ENCODE results near the gene FLOT2.
"Not testable (repeated sequence)": the region's sequence is repeated elsewhere in the genome, so short reads cannot be mapped to it uniquely, and the experiment has no call there.

Gene FLOT2

GRCh38 chr17:28935744-28936460 lies 38.4 kb upstream of the FLOT2 start:
- H3K4me3 ChIP-seq (ENCODE audit: low read depth, low read length) = no peak overlapping the region
- H3K9ac ChIP-seq (ENCODE audit: low read depth, low read length) = no peak overlapping the region
- no peaks in the 10 kb centered on the region for H3K9me3 ChIP-seq (ENCODE audit: control insufficient read depth, insufficient read depth, low read length)
- H3K36me3 ChIP-seq (ENCODE audit: control insufficient read depth, insufficient read depth, low read length) = peaks cover 34% of the 10 kb centered on the region
- no peaks in the 10 kb centered on the region for H3K27me3 ChIP-seq (ENCODE audit: control insufficient read depth, insufficient read depth, low read length)
- no peak overlapping the region for H3K27ac ChIP-seq (ENCODE audit: low read depth, low read length)
- peaks cover 50% of the 10 kb centered on the region for H3K4me1 ChIP-seq (ENCODE audit: control insufficient read depth, insufficient read depth, low read length)

- Histone ChIP-seq H3K4me1 (ENCODE audit: control insufficient read depth, insufficient read depth, low read length) (peaks cover 37% of the 10 kb centered on the region), H3K36me3 (ENCODE audit: control insufficient read depth, insufficient read depth, low read length) (peaks cover 21% of the 10 kb centered on the region)
- not testable (repeated sequence) for H3K9me3 ChIP-seq (ENCODE audit: control insufficient read depth, insufficient read depth, low read length); H3K9ac ChIP-seq (ENCODE audit: low read depth, low read length); H3K27ac ChIP-seq (ENCODE audit: low read depth, low read length); H3K27me3 ChIP-seq (ENCODE audit: control insufficient read depth, insufficient read depth, low read length); H3K4me3 ChIP-seq (ENCODE audit: low read depth, low read length)
These were observed 37.0 kb upstream of the FLOT2 start for GRCh38 chr17:28934508-28934907.

GRCh38 chr17:28929787-28930186 lies 32.3 kb upstream of the FLOT2 start:
- H3K9ac ChIP-seq (ENCODE audit: low read depth, low read length) = no peak overlapping the region
- H3K9me3 ChIP-seq (ENCODE audit: control insufficient read depth, insufficient read depth, low read length) = no peaks in the 10 kb centered on the region
- H3K27ac ChIP-seq (ENCODE audit: low read depth, low read length) = no peak overlapping the region
- H3K27me3 ChIP-seq (ENCODE audit: control insufficient read depth, insufficient read depth, low read length) = no peaks in the 10 kb centered on the region
- no peaks in the 10 kb centered on the region for H3K4me1 ChIP-seq (ENCODE audit: control insufficient read depth, insufficient read depth, low read length)
- H3K36me3 ChIP-seq (ENCODE audit: control insufficient read depth, insufficient read depth, low read length) = peaks cover 44% of the 10 kb centered on the region
- no peak overlapping the region for H3K4me3 ChIP-seq (ENCODE audit: low read depth, low read length)

- no peak overlapping the region for H3K27ac ChIP-seq (ENCODE audit: low read depth, low read length)
- no peak overlapping the region for H3K4me3 ChIP-seq (ENCODE audit: low read depth, low read length)
- no peaks in the 10 kb centered on the region for H3K9me3 ChIP-seq (ENCODE audit: control insufficient read depth, insufficient read depth, low read length)
- no peaks in the 10 kb centered on the region for H3K4me1 ChIP-seq (ENCODE audit: control insufficient read depth, insufficient read depth, low read length)
- no peak overlapping the region for H3K9ac ChIP-seq (ENCODE audit: low read depth, low read length)
- no peaks in the 10 kb centered on the region for H3K27me3 ChIP-seq (ENCODE audit: control insufficient read depth, insufficient read depth, low read length)
- peaks cover 56% of the 10 kb centered on the region for H3K36me3 ChIP-seq (ENCODE audit: control insufficient read depth, insufficient read depth, low read length)
These were observed 30.5 kb upstream of the FLOT2 start for GRCh38 chr17:28928061-28928460.

GRCh38 chr17:28926786-28927185 lies 29.3 kb upstream of the FLOT2 start:
- no peaks in the 10 kb centered on the region for H3K27me3 ChIP-seq (ENCODE audit: control insufficient read depth, insufficient read depth, low read length)
- no peak overlapping the region for H3K4me3 ChIP-seq (ENCODE audit: low read depth, low read length)
- H3K4me1 ChIP-seq (ENCODE audit: control insufficient read depth, insufficient read depth, low read length) = no peaks in the 10 kb centered on the region
- H3K9ac ChIP-seq (ENCODE audit: low read depth, low read length) = no peak overlapping the region
- peaks cover 64% of the 10 kb centered on the region for H3K36me3 ChIP-seq (ENCODE audit: control insufficient read depth, insufficient read depth, low read length)
- H3K27ac ChIP-seq (ENCODE audit: low read depth, low read length) = no peak overlapping the region
- H3K9me3 ChIP-seq (ENCODE audit: control insufficient read depth, insufficient read depth, low read length) = no peaks in the 10 kb centered on the region

GRCh38 chr17:28926366-28926765 lies 28.8 kb upstream of the FLOT2 start:
- H3K4me1 ChIP-seq (ENCODE audit: control insufficient read depth, insufficient read depth, low read length) = no peaks in the 10 kb centered on the region
- H3K36me3 ChIP-seq (ENCODE audit: control insufficient read depth, insufficient read depth, low read length) = peaks cover 69% of the 10 kb centered on the region
- H3K27me3 ChIP-seq (ENCODE audit: control insufficient read depth, insufficient read depth, low read length) = no peaks in the 10 kb centered on the region
- no peaks in the 10 kb centered on the region for H3K9me3 ChIP-seq (ENCODE audit: control insufficient read depth, insufficient read depth, low read length)
- no peak overlapping the region for H3K27ac ChIP-seq (ENCODE audit: low read depth, low read length)
- no peak overlapping the region for H3K9ac ChIP-seq (ENCODE audit: low read depth, low read length)
- H3K4me3 ChIP-seq (ENCODE audit: low read depth, low read length) = no peak overlapping the region

- Histone ChIP-seq H3K4me1 (ENCODE audit: control insufficient read depth, insufficient read depth, low read length) (no peaks in the 10 kb centered on the region), H3K27ac (ENCODE audit: low read depth, low read length) (no peak overlapping the region), H3K9me3 (ENCODE audit: control insufficient read depth, insufficient read depth, low read length) (no peaks in the 10 kb centered on the region), H3K27me3 (ENCODE audit: control insufficient read depth, insufficient read depth, low read length) (no peaks in the 10 kb centered on the region), H3K9ac (ENCODE audit: low read depth, low read length) (no peak overlapping the region), H3K36me3 (ENCODE audit: control insufficient read depth, insufficient read depth, low read length) (peaks cover 72% of the 10 kb centered on the region), H3K4me3 (ENCODE audit: low read depth, low read length) (no peak overlapping the region)
These were observed 28.4 kb upstream of the FLOT2 start for GRCh38 chr17:28925912-28926365.

GRCh38 chr17:28920201-28920600 lies 22.7 kb upstream of the FLOT2 start:
- Histone ChIP-seq H3K4me1 (ENCODE audit: control insufficient read depth, insufficient read depth, low read length) (no peaks in the 10 kb centered on the region), H3K9ac (ENCODE audit: low read depth, low read length) (no peak overlapping the region)

GRCh38 chr17:28918295-28918694 lies 20.8 kb upstream of the FLOT2 start:
- Histone ChIP-seq H3K4me3 (ENCODE audit: low read depth, low read length) (no peak overlapping the region), H3K36me3 (ENCODE audit: control insufficient read depth, insufficient read depth, low read length) (peaks cover 95% of the 10 kb centered on the region), H3K27me3 (ENCODE audit: control insufficient read depth, insufficient read depth, low read length) (no peaks in the 10 kb centered on the region), H3K4me1 (ENCODE audit: control insufficient read depth, insufficient read depth, low read length) (no peaks in the 10 kb centered on the region), H3K9ac (ENCODE audit: low read depth, low read length) (no peak overlapping the region), H3K27ac (ENCODE audit: low read depth, low read length) (no peak overlapping the region), H3K9me3 (ENCODE audit: control insufficient read depth, insufficient read depth, low read length) (no peaks in the 10 kb centered on the region)

More at GRCh38 chr17:28920201-28920600, 22.7 kb upstream of the FLOT2 start:
- Histone ChIP-seq H3K27ac (ENCODE audit: low read depth, low read length) (no peak overlapping the region), H3K27me3 (ENCODE audit: control insufficient read depth, insufficient read depth, low read length) (no peaks in the 10 kb centered on the region), H3K36me3 (ENCODE audit: control insufficient read depth, insufficient read depth, low read length) (peaks cover 95% of the 10 kb centered on the region), H3K9me3 (ENCODE audit: control insufficient read depth, insufficient read depth, low read length) (no peaks in the 10 kb centered on the region), H3K4me3 (ENCODE audit: low read depth, low read length) (no peak overlapping the region)

GRCh38 chr17:28917465-28917864 lies 19.9 kb upstream of the FLOT2 start:
- H3K4me3 ChIP-seq (ENCODE audit: low read depth, low read length) = no peak overlapping the region
- no peak overlapping the region for H3K27ac ChIP-seq (ENCODE audit: low read depth, low read length)
- H3K4me1 ChIP-seq (ENCODE audit: control insufficient read depth, insufficient read depth, low read length) = no peaks in the 10 kb centered on the region
- H3K9me3 ChIP-seq (ENCODE audit: control insufficient read depth, insufficient read depth, low read length) = no peaks in the 10 kb centered on the region
- H3K27me3 ChIP-seq (ENCODE audit: control insufficient read depth, insufficient read depth, low read length) = no peaks in the 10 kb centered on the region
- peaks cover 96% of the 10 kb centered on the region for H3K36me3 ChIP-seq (ENCODE audit: control insufficient read depth, insufficient read depth, low read length)
- no peak overlapping the region for H3K9ac ChIP-seq (ENCODE audit: low read depth, low read length)

- H3K4me3 ChIP-seq (ENCODE audit: low read depth, low read length) = no peak overlapping the region
- H3K9ac ChIP-seq (ENCODE audit: low read depth, low read length) = no peak overlapping the region
- H3K36me3 ChIP-seq (ENCODE audit: control insufficient read depth, insufficient read depth, low read length) = peaks cover 96% of the 10 kb centered on the region
These were observed 19.5 kb upstream of the FLOT2 start for GRCh38 chr17:28917029-28917428.

More at GRCh38 chr17:28917029-28917428, 19.5 kb upstream of the FLOT2 start:
- no peaks in the 10 kb centered on the region for H3K9me3 ChIP-seq (ENCODE audit: control insufficient read depth, insufficient read depth, low read length)
- H3K4me1 ChIP-seq (ENCODE audit: control insufficient read depth, insufficient read depth, low read length) = no peaks in the 10 kb centered on the region
- no peak overlapping the region for H3K27ac ChIP-seq (ENCODE audit: low read depth, low read length)
- H3K27me3 ChIP-seq (ENCODE audit: control insufficient read depth, insufficient read depth, low read length) = no peaks in the 10 kb centered on the region

Data from HUES48 (cell line).